Jurkat, Clone E6-1 (cell line): ENCODE results near the gene KCTD7.
"Not testable (repeated sequence)": the region's sequence is repeated elsewhere in the genome, so short reads cannot be mapped to it uniquely, and the experiment has no call there.

Source experiments
- DNase-seq: peaks from one replicate; pipeline ENCODE4 v3.0.0-alpha.2; 2011; ENCODE audit warnings: low read depth, low spot score
- H3K4me3 ChIP-seq: 2 replicates; pipeline ENCODE4 v1.5.1; 2011; ENCODE audit warnings: mild to moderate bottlenecking, low read length, control low read depth, moderate library complexity

Gene KCTD7

DNA sequence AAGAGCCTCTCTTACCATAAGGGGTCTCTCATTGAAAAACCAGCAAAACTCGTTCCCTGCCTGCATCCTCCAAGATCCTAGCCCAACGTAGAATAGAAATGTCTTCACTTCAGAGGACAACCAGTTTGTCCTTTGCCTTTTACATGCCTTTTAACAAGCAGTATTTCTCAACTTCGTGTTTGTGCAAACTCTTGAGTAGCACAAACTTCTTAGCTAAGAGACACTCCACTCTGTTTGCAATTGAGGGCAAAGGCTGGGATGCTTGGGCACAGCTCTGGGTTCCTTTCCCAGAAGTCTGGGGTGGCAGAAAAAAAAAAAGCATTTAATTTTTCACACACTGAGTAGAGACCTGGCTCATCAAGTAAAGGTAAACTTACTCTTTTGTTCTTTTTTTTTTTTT lies 19.5 kb upstream of the KCTD7 start:
- DNase-seq = no peak
- H3K4me3 ChIP-seq = no peak overlapping the region

DNA sequence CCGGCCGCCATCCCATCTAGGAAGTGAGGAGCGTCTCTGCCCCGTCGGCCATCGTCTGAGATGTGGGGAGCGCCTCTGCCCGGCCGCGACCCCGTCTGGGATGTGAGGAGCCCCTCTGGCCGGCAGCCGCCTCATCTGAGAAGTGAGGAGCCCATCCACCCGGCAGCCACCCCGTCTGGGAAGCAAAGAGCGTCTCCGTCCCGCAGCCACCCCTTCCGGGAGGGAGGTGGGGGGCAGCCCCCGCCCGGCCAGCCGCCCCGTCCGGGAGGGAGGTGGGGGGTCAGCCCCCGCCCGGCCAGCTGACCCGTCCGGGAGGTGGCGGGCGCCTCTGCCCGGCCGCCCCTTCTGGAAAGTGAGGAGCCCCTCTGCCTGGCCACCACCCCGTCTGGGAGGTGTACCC lies 14.1 kb upstream of the KCTD7 start:
- DNase-seq, H3K4me3 ChIP-seq: not testable (repeated sequence)

GRCh38 chr7:66615699-66616098 lies 13.0 kb upstream of the KCTD7 start:
- H3K4me3 ChIP-seq = no peak overlapping the region

DNA sequence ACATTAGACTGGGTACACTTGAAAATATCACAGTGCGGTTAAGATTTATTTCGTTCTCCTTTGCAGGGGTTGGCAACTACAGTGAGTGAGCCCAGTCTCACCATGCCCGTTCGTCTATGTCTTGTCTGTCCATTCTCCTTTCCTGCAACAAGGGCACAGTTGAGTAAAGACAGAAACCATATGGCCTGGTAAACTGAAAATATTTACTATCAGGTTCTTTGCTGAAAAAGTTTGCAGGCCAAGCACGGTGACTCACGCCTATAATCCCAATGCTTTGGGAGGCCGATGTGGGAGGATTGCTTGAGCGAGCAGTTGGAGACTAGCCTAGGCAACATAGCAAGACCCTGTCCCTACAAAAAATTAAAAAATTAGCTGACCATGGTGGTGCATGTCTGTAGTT lies 11.4 kb upstream of the KCTD7 start:
- no peak for DNase-seq
- H3K4me3 ChIP-seq = no peak overlapping the region

More at GRCh38 chr7:66615699-66616098, 13.0 kb upstream of the KCTD7 start:
- no peak for DNase-seq

GRCh38 chr7:66619341-66619948 lies 9.2 kb upstream of the KCTD7 start:
- not testable (repeated sequence) for H3K4me3 ChIP-seq, DNase-seq

- no peak for DNase-seq
- H3K4me3 ChIP-seq = no peak overlapping the region
Measured at GRCh38 chr7:66626331-66626934, 2.2 kb upstream of the KCTD7 start.

DNA sequence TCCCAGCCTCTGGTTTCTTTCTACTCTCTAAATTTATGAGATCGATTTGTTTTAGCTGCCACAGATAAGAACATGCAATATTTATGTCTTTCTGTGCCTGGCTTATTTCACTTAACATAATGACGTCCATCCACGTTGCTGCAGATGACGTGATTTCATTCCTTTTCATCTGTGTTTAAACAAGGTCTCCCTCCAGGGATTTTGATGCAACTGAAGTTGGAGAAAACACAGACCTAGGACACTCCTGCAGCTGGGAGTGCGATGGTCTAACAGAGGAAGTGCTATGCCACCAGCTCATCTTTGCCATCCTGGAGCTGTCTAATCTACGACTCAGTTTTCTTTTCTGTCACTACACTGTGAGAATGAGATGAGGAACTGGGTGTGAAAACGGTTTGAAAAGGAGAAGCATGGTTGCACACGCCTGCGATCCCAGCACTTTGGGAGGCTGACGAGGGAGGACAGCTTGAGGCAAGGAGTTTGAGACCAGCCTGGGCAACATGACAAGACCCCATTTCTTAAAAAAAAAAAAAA lies 1.5 kb upstream of the KCTD7 start:
- no peak overlapping the region for H3K4me3 ChIP-seq
- DNase-seq = no peak

- no peak for DNase-seq
- H3K4me3 ChIP-seq = peak overlapping the region; percentile 82
Measured at GRCh38 chr7:66627881-66628360, 760 bp upstream of the KCTD7 start.

- peak overlapping the region; percentile 82 for H3K4me3 ChIP-seq
Measured at GRCh38 chr7:66629222-66630062, 761 bp downstream of the KCTD7 start.

GRCh38 chr7:66630531-66630930 lies 1.9 kb downstream of the KCTD7 start:
- no peak overlapping the region for H3K4me3 ChIP-seq
- DNase-seq = no peak

More at GRCh38 chr7:66629222-66630062, 761 bp downstream of the KCTD7 start:
- no peak for DNase-seq

DNA sequence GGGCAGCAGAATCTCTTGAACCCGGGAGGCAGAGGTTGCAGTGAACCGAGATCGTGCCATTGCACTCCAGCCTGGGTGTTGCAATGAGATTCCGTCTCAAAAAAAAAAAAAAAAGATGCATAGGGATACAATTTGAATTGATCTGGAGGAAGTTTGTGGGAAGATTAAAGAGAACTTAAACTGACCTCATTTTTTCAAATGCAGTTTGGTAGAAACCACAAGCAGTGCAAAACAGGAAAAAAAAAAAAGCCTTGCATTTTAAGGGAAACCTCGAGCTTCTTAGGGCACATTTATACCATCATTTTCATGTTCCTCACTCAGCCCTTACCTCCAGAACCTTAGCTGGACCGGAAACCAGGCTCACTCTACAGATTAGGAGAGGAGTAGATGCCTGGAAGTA lies 2.8 kb downstream of the KCTD7 start:
- no peak overlapping the region for H3K4me3 ChIP-seq
- peak; percentile 78 for DNase-seq

DNA sequence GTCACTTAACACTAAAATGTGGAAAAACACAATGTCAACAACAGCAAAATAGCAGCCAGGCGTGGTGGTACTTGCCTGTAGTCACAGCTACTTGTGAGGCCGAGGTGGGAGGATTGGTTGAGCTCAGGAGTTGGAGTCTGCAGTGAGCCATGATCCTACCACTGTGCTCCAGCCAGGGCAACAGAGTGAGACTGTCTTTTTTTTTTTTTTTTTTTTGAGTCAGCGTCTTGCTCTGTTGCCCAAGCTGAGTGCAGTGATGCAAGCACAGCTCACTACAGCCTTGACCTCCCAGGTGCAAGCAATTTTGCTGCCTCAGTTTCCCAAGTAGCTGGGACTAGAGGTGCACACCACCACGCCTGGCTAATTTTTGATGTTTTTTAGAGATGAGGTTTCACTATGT lies 6.1 kb downstream of the KCTD7 start:
- no peak overlapping the region for H3K4me3 ChIP-seq
- DNase-seq = no peak

DNA sequence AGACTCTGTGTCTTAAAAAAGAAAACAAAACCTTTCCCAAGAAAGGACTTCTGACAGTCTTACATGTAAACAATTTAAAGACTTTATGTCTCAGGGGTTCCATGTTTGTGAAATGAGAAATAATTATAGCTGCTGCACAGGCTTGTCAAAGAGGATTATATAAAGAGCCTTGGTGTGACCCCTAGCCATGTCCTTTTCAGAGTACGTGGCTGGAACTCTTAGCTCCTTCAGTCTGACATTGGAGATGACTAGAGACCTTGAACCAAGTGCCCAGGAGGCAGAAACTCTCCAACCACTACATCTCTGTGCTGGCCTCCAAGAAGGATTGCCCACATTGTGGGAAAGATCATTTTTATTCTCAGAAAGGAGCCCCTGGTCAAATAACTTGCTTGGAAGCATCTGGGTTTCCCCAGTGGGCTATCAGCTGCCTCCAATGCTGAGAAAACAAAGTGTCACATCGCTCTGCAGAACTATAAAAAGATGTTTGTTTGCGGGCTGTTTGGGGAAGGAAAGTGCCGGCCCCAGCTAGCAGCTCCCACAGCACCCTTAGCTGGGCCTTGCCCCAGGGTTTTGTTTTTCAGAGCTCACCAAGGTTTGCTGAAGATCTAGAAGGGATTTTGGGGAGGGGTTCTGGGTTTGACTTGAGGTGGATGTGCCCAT lies 6.8 kb downstream of the KCTD7 start:
- DNase-seq, H3K4me3 ChIP-seq: not testable (repeated sequence)

GRCh38 chr7:66635982-66636546 lies 7.4 kb downstream of the KCTD7 start:
- not testable (repeated sequence) for H3K4me3 ChIP-seq, DNase-seq

DNA sequence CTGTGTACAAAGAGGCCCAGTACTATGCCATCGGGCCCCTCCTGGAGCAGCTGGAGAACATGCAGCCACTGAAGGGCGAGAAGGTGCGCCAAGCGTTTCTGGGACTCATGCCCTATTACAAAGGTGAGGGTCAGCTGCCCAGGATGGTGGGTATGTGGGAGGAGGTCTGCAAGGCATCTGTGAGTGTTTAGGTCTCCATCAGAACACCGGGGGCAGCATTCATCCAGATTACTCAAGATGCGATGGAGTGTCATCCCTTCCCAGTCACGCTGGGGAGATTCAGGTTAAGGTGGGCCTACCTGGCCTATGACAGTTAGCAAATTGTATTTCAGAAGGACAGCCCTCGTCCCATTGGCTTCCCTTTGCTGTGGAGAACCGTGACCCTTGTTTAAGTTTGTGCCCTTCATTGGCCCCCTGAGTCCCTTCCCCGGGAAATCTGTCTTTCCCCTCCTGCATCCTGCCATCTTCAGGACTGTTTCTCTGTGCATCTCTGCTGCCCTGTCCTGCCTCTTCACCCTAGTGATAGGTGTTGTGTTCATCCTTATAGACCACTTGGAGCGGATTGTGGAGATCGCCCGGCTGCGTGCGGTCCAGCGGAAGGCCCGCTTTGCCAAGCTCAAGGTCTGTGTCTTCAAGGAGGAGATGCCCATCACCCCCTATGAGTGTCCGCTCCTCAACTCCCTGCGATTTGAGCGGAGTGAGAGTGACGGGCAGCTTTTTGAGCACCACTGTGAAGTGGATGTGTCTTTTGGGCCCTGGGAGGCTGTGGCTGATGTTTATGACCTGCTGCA lies 9.8 kb downstream of the KCTD7 start:
- no peak overlapping the region for H3K4me3 ChIP-seq
- DNase-seq = no peak

DNA sequence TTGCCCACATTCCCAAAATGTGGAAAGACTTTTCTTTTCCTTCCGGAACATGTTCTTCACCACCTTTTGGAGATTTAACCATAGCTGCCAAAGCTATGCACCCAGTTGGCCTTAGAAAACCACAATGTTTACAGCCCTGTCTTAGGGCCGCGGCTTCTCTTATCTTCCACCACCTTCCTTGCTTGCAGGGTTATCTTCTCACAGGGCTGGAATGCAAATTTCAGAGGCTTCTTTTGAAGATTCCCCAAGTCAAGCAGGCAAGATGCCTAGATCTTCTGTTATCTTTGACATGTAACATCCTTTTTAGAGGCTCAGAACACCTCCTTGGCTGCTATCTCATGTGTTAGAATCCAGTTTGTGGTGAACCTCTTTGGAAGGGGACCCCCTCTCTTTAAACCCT lies 11.1 kb downstream of the KCTD7 start:
- H3K4me3 ChIP-seq = no peak overlapping the region
- DNase-seq = no peak

DNA sequence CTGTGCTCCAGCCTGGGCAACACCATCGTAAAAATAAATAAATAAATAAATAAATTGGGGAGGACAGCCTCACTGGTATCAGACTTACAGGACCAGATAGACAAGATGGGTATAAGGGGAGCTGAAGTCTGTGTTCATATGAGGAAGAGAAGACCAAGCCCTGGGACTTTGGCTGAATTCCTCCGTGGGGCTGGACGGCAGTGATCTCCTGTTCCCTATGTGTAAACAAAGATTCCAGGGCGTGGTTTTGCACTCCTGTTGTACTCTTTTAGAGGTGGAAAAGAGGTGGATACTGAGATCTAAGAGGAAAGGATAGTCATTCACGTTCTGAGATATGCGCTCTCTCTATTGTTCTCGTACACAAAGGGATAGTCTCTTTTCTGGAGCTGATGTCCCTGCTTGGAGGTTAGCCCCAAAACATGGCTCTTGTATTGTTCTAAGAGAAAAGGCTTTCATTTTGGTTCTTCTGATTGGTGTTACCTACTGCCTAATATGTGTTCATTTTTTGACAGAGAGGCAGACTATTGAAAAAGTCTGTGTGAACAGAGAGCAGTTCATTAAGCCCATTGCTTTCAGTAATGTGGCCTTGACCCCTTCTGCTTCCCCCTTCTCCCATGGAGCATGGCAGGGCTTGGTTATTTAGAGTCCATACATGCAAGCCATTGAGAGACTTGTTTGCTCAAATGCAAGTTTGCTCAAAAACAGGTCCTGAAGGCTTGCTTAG lies 12.3 kb downstream of the KCTD7 start:
- DNase-seq = no peak
- no peak overlapping the region for H3K4me3 ChIP-seq

DNA sequence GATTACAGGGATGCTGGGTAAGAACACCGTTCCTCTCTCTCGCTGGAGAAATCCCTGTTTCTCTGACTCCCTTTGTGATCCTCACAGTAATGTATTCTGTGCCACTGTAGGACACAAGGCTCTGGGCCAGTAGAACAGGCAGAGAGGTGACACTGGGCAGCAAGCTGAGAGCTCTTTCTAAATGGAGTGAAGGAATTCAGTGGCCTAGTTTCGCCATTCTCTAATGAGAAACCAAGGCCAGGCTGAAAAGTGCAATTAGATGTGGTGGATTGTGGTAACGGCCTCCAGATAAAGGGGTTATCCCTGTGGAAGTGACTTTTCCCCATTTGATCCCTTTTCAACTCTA lies 12.8 kb downstream of the KCTD7 start:
- H3K4me3 ChIP-seq = no peak overlapping the region
- no peak for DNase-seq
